IMR-90 (cell line): ENCODE measurements around the gene DHX15. TPM values are rescaled to one million over a fixed set of nuclear protein-coding genes. Genes with fewer than 3 reads are reported as not detected.

ENCODE experiments used
- ATAC-seq: fragments of 200-7000 bp; cut with Tn5 transposase; 2 replicates; pipeline ENCODE4 v1.9.1; 2020; ENCODE audit warnings: low read depth, mild to moderate bottlenecking, moderate library complexity
- BruUV-seq: library from RNA; stranded (reverse); fragments of 400-500 nt; replicated peaks from 2 replicates; lab custom pipeline; 2021; lab: Mats Ljungman, UMichigan
- CTCF ChIA-PET: fragments of 300-600 bp; formaldehyde crosslinking; extraction: SDS; loops from one replicate; lab custom pipeline; 2021; ENCODE audit warnings: antibody characterized with exemption; lab: Yijun Ruan, JAX
- POLR2A ChIA-PET: fragments of 300-600 bp; sonication (Branson Sonifier 250); formaldehyde crosslinking; loops from one replicate; lab custom pipeline; 2022; ENCODE audit warnings: antibody characterized with exemption; ENCODE audit not compliant: unreplicated experiment; lab: Charles Lee
- DNase-seq: peaks from one replicate; pipeline ENCODE4 v3.0.0; 2013
- H2AFZ ChIP-seq: replicated peaks from 2 replicates; pipeline ENCODE3; 2013; ENCODE audit warnings: low read length, mild to moderate bottlenecking; ENCODE audit not compliant: poor library complexity
- H2AK5ac ChIP-seq: 2 replicates; pipeline ENCODE4 v1.6.1; 2013; ENCODE audit warnings: low read depth, low read length, inconsistent platforms
- H2AK9ac ChIP-seq: replicated peaks from 2 replicates; pipeline ENCODE3; 2013; ENCODE audit warnings: mild to moderate bottlenecking, low read depth, low read length, moderate library complexity; ENCODE audit not compliant: poor library complexity
- H2BK120ac ChIP-seq: 2 replicates; pipeline ENCODE4 v1.6.1; 2013; ENCODE audit warnings: low read depth, low read length, inconsistent platforms
- H2BK15ac ChIP-seq: 3 replicates; pipeline ENCODE4 v1.6.1; 2013; ENCODE audit warnings: low read depth, low read length, inconsistent platforms
- H2BK20ac ChIP-seq: 2 replicates; pipeline ENCODE4 v1.6.1; 2013; ENCODE audit warnings: low read depth, mild to moderate bottlenecking, inconsistent platforms, low read length, moderate library complexity
- H2BK5ac ChIP-seq: 2 replicates; pipeline ENCODE4 v1.6.1; 2013; ENCODE audit warnings: mild to moderate bottlenecking, low read depth, low read length, inconsistent platforms; ENCODE audit not compliant: poor library complexity, severe bottlenecking
- H3K14ac ChIP-seq: replicated peaks from 2 replicates; pipeline ENCODE4 v1.6.1; 2013; ENCODE audit warnings: low read depth, low read length, inconsistent platforms
- H3K18ac ChIP-seq: 2 replicates; pipeline ENCODE4 v1.6.1; 2013; ENCODE audit warnings: low read depth, low read length, control low read depth
- H3K23ac ChIP-seq: 2 replicates; pipeline ENCODE4 v1.6.1; 2013; ENCODE audit warnings: low read depth, low read length, inconsistent platforms
- H3K27ac ChIP-seq: 2 replicates; pipeline ENCODE4 v1.5.1; 2013; ENCODE audit warnings: mild to moderate bottlenecking, control low read depth, low read length; ENCODE audit not compliant: insufficient read depth
- H3K27me3 ChIP-seq: 2 replicates; pipeline ENCODE4 v1.6.1; 2013; ENCODE audit warnings: low read length; ENCODE audit not compliant: control insufficient read depth, insufficient read depth
- H3K36me3 ChIP-seq: 2 replicates; pipeline ENCODE4 v1.6.1; 2013; ENCODE audit warnings: low read length, mixed read lengths; ENCODE audit not compliant: control insufficient read depth, insufficient read depth
- H3K4ac ChIP-seq: 2 replicates; pipeline ENCODE4 v1.6.1; 2013; ENCODE audit warnings: low read depth, low read length, inconsistent platforms
- H3K4me1 ChIP-seq: 2 replicates; pipeline ENCODE4 v1.6.1; 2013; ENCODE audit warnings: low read length, mixed read lengths; ENCODE audit not compliant: control insufficient read depth, insufficient read depth
- H3K4me2 ChIP-seq: 2 replicates; pipeline ENCODE4 v1.6.1; 2013; ENCODE audit warnings: low read depth, mild to moderate bottlenecking, control low read depth, low read length, moderate library complexity
- H3K4me3 ChIP-seq: 2 replicates; pipeline ENCODE4 v1.5.1; 2013; ENCODE audit warnings: low read depth, mild to moderate bottlenecking, control low read depth, low read length, moderate library complexity; ENCODE audit not compliant: insufficient read depth
- H3K56ac ChIP-seq: 2 replicates; pipeline ENCODE4 v1.6.1; 2013; ENCODE audit warnings: low read length, inconsistent platforms; ENCODE audit not compliant: insufficient read depth; ENCODE audit errors: extremely low read depth
- H3K79me1 ChIP-seq, 2 experiments: 2 replicates each; pipeline ENCODE4 v1.6.1; 2013; ENCODE audit warnings: low read length in 2 of 2, inconsistent platforms in 1 of 2, low read depth in 1 of 2
- H3K9ac ChIP-seq: 2 replicates; pipeline ENCODE4 v1.6.1; 2013; ENCODE audit warnings: low read depth, low read length, control low read depth
- H3K9me1 ChIP-seq: 2 replicates; pipeline ENCODE4 v1.6.1; 2013; ENCODE audit warnings: low read length, inconsistent platforms; ENCODE audit not compliant: insufficient read depth
- H3K9me3 ChIP-seq: 2 replicates; pipeline ENCODE4 v1.6.1; 2013; ENCODE audit warnings: low read length; ENCODE audit not compliant: control insufficient read depth, insufficient read depth
- H4K20me1 ChIP-seq: 2 replicates; pipeline ENCODE4 v1.6.1; 2013; ENCODE audit warnings: low read length, inconsistent platforms; ENCODE audit not compliant: insufficient read depth
- H4K5ac ChIP-seq: 2 replicates; pipeline ENCODE4 v1.6.1; 2013; ENCODE audit warnings: mild to moderate bottlenecking, low read depth, low read length, control low read depth
- H4K8ac ChIP-seq, 2 experiments: 2 replicates each; pipeline ENCODE4 v1.6.1; 2013; ENCODE audit warnings: low read depth in 2 of 2, low read length in 2 of 2, control low read depth in 1 of 2, inconsistent platforms in 1 of 2
- H4K91ac ChIP-seq: 2 replicates; pipeline ENCODE4 v1.6.1; 2013; ENCODE audit warnings: low read depth, low read length, inconsistent platforms; ENCODE audit not compliant: insufficient read depth
- BHLHE40 ChIP-seq: fragments of 150-350 bp; IDR thresholded peaks from 2 replicates; pipeline ENCODE4 v1.6.1; 2016; ENCODE audit warnings: mild to moderate bottlenecking, low read depth, low read length
- POLR2A ChIP-seq: IDR thresholded peaks from 2 replicates; pipeline ENCODE4 v1.6.1; 2012; ENCODE audit warnings: mild to moderate bottlenecking, low read depth, low read length
- USF2 ChIP-seq: fragments of 150-350 bp; IDR thresholded peaks from 2 replicates; pipeline ENCODE4 v1.6.1; 2017; ENCODE audit warnings: mild to moderate bottlenecking, antibody characterized with exemption, low read length, low read depth
- dilution Hi-C: fragments of 300-500 bp; cut with HindIII; formaldehyde crosslinking; loops from one replicate; pipeline ENCODE4 v1.14.3; 2018; ENCODE audit warnings: low sequenced_read_pairs; ENCODE audit not compliant: unreplicated experiment
- in situ Hi-C: fragments of 300-500 bp; cut with MboI; formaldehyde crosslinking; loops from 3 replicates; pipeline ENCODE4 v1.14.3; 2019; ENCODE audit warnings: low sequenced_read_pairs, inconsistent platforms, mixed read lengths
- intact Hi-C: fragments of 100-400 bp; cut with micrococcal nuclease; formaldehyde crosslinking; loops from 2 replicates; pipeline ENCODE4 v1.10.0; 2022
- polyA plus RNA-seq, 3 experiments: library from polyadenylated mRNA; depleted of rRNA; stranded (reverse); fragments of >200 nt; gene quantifications; 2 replicates each; pipeline ENCODE4 v1.2.3, GENCODE V29; 2012; ENCODE audit warnings: low replicate concordance in 1 of 3
- total RNA-seq: library from RNA; depleted of rRNA; stranded (reverse); fragments of >200 nt; gene quantifications from 2 replicates; pipeline ENCODE4 v1.2.3, GENCODE V29; 2012

DHX15 gene
- total and polyA plus RNA-seq, 2 of the 4 experiments (the other 2 are of a cell fraction) = 97.9 to 172 TPM

- Histone ChIP-seq H3K4me2 (no peak overlapping the region), H3K36me3 (no peaks in the 10 kb centered on the region), H4K8ac (no peak overlapping the region), H4K5ac (no peak overlapping the region), H2BK20ac (no peak overlapping the region), H3K56ac (no peak overlapping the region), H3K14ac (no peak overlapping the region), H3K23ac (no peak overlapping the region), H4K91ac (no peak overlapping the region), H3K27ac (no peak overlapping the region), H2AFZ (no peak overlapping the region), H4K20me1 (no peaks in the 10 kb centered on the region), H3K27me3 (no peaks in the 10 kb centered on the region; the same call in none of the 2 replicates), H3K4me1 (peaks cover 5% of the 10 kb centered on the region; the same call in 1 of the 2 replicates), H3K9me1 (no peaks in the 10 kb centered on the region; the same call in 1 of the 2 replicates), H2AK5ac (no peak overlapping the region), H2BK15ac (no peak overlapping the region), H3K9ac (no peak overlapping the region), H2AK9ac (no peak overlapping the region), H3K18ac (no peak overlapping the region), H3K9me3 (no peaks in the 10 kb centered on the region), H3K4me3 (no peak overlapping the region), H2BK5ac (no peak overlapping the region), H3K79me1 (no peaks in the 10 kb centered on the region), H3K4ac (no peak overlapping the region), H2BK120ac (no peak overlapping the region)
- ATAC-seq = no peak
- ChIA-PET CTCF (no interaction called here), POLR2A (no interaction called here)
- no peak for DNase-seq
- dilution Hi-C loops = no loop called here
- intact Hi-C loops = no loop called here
- no TSS peak for BruUV-seq
- in situ Hi-C loops = no loop called here
- TF ChIP-seq BHLHE40 = no peak
- no peak for TF ChIP-seq POLR2A
- TF ChIP-seq USF2 = no peak
Measured at GRCh38 chr4:24605216-24605615, 20.9 kb upstream of the DHX15 start.
